ENCODE results near the gene CFAP52. TPM values are rescaled to one million over a fixed set of nuclear protein-coding genes. Genes with fewer than 3 reads are reported as not detected.

The CFAP52 gene
- total and polyA plus RNA-seq, 4 donors = 0.33 TPM; not detected in 3

DNA sequence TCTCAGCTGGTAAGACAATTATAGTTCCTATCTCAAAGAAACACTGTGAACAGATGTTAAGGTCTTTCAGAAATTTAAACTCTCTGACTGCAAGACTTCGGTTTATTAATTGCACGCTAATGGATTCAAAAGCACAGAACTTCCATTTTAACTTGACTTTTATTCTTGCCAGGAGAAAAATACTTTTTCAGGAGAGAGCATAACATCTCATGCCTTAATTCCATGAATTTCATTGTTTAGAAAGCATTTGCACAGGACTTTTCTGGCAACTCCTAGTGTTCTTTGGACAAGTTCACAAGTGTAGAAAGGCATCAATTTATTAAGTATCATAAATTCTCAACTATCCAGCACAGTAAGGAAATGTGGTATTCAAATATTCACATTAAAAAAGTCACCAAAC is 23.3 kb upstream of the CFAP52 start:
- 98% methylated on average over 2 of the region's 2 CpGs for WGBS
- no peaks in the 10 kb centered on the region for H3K27me3 ChIP-seq (ENCODE audit: control insufficient read depth in 4 of 4, insufficient read depth in 4 of 4, low read length in 3 of 4)
- H3K27ac ChIP-seq (ENCODE audit: low read depth in 1 of 2, low read length in 2 of 2) = no peak overlapping the region
- no peaks in the 10 kb centered on the region for H3K9me3 ChIP-seq (ENCODE audit: control insufficient read depth in 4 of 4, low read length in 3 of 4)
- no peak overlapping the region for H3K9ac ChIP-seq (ENCODE audit: low read depth in 1 of 2, low read length in 2 of 2)
- peaks cover 0 to 3% (median 3%) of the 10 kb centered on the region in 4 donors for H3K36me3 ChIP-seq (ENCODE audit: control insufficient read depth in 4 of 4, insufficient read depth in 3 of 4, low read depth in 1 of 4, low read length in 3 of 4)
- TF ChIP-seq NR2F2 (IDR thresholded peaks at IDR 0.05) (no peak), TAF1 (conservative IDR thresholded peaks at IDR 0.05) (no peak), SP1 (IDR thresholded peaks at IDR 0.05) (no peak), EGR1 (IDR thresholded peaks at IDR 0.05; ENCODE audit: low read depth in 2 of 2) (no peak), MAX (IDR thresholded peaks at IDR 0.05) (no peak), RXRA (IDR thresholded peaks at IDR 0.05) (no peak), HNF4G (IDR thresholded peaks at IDR 0.05) (no peak), FOXA1 (IDR thresholded peaks at IDR 0.05) (no peak), YY1 (IDR thresholded peaks at IDR 0.05) (no peak), JUND (IDR thresholded peaks at IDR 0.05) (no peak)
- TF ChIP-seq, protein P1, sequence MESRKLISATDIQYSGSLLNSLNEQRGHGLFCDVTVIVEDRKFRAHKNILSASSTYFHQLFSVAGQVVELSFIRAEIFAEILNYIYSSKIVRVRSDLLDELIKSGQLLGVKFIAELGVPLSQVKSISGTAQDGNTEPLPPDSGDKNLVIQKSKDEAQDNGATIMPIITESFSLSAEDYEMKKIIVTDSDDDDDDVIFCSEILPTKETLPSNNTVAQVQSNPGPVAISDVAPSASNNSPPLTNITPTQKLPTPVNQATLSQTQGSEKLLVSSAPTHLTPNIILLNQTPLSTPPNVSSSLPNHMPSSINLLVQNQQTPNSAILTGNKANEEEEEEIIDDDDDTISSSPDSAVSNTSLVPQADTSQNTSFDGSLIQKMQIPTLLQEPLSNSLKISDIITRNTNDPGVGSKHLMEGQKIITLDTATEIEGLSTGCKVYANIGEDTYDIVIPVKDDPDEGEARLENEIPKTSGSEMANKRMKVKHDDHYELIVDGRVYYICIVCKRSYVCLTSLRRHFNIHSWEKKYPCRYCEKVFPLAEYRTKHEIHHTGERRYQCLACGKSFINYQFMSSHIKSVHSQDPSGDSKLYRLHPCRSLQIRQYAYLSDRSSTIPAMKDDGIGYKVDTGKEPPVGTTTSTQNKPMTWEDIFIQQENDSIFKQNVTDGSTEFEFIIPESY (IDR thresholded peaks at IDR 0.05) = no peak
- TF ChIP-seq, protein P2, sequence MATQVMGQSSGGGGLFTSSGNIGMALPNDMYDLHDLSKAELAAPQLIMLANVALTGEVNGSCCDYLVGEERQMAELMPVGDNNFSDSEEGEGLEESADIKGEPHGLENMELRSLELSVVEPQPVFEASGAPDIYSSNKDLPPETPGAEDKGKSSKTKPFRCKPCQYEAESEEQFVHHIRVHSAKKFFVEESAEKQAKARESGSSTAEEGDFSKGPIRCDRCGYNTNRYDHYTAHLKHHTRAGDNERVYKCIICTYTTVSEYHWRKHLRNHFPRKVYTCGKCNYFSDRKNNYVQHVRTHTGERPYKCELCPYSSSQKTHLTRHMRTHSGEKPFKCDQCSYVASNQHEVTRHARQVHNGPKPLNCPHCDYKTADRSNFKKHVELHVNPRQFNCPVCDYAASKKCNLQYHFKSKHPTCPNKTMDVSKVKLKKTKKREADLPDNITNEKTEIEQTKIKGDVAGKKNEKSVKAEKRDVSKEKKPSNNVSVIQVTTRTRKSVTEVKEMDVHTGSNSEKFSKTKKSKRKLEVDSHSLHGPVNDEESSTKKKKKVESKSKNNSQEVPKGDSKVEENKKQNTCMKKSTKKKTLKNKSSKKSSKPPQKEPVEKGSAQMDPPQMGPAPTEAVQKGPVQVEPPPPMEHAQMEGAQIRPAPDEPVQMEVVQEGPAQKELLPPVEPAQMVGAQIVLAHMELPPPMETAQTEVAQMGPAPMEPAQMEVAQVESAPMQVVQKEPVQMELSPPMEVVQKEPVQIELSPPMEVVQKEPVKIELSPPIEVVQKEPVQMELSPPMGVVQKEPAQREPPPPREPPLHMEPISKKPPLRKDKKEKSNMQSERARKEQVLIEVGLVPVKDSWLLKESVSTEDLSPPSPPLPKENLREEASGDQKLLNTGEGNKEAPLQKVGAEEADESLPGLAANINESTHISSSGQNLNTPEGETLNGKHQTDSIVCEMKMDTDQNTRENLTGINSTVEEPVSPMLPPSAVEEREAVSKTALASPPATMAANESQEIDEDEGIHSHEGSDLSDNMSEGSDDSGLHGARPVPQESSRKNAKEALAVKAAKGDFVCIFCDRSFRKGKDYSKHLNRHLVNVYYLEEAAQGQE (IDR thresholded peaks at IDR 0.05) = no peak
- no peaks in the 10 kb centered on the region for H3K4me1 ChIP-seq (ENCODE audit: control insufficient read depth in 4 of 4, insufficient read depth in 4 of 4, low read length in 3 of 4)
- H3K4me3 ChIP-seq (ENCODE audit: low read depth in 1 of 3, low read length in 3 of 3) = no peak overlapping the region
- DNase-seq (ENCODE audit: low spot score) = no peak

GRCh38 chr17:9553596-9553995 is 22.8 kb upstream of the CFAP52 start:
- Histone ChIP-seq H3K9me3 (ENCODE audit: control insufficient read depth in 4 of 4, low read length in 3 of 4) (no peaks in the 10 kb centered on the region), H3K27me3 (ENCODE audit: control insufficient read depth in 4 of 4, insufficient read depth in 4 of 4, low read length in 3 of 4) (no peaks in the 10 kb centered on the region), H3K36me3 (ENCODE audit: control insufficient read depth in 4 of 4, insufficient read depth in 3 of 4, low read depth in 1 of 4, low read length in 3 of 4) (peaks cover 0 to 3% (median 3%) of the 10 kb centered on the region in 4 donors), H3K4me1 (ENCODE audit: control insufficient read depth in 4 of 4, insufficient read depth in 4 of 4, low read length in 3 of 4) (no peaks in the 10 kb centered on the region), H3K9ac (ENCODE audit: low read depth in 1 of 2, low read length in 2 of 2) (no peak overlapping the region), H3K4me3 (ENCODE audit: low read depth in 1 of 3, low read length in 3 of 3) (no peak overlapping the region), H3K27ac (ENCODE audit: low read depth in 1 of 2, low read length in 2 of 2) (no peak overlapping the region)
- TF ChIP-seq YY1 (IDR thresholded peaks at IDR 0.05) (no peak), HNF4G (IDR thresholded peaks at IDR 0.05) (no peak), GABPA (IDR thresholded peaks at IDR 0.05 in 1 of 2, conservative IDR thresholded peaks at IDR 0.05 in 1 of 2) (no peak), RAD21 (IDR thresholded peaks at IDR 0.05) (no peak), MAX (IDR thresholded peaks at IDR 0.05) (no peak)
- TF ChIP-seq, protein P1 (IDR thresholded peaks at IDR 0.05) = no peak
- TF ChIP-seq, protein P3, sequence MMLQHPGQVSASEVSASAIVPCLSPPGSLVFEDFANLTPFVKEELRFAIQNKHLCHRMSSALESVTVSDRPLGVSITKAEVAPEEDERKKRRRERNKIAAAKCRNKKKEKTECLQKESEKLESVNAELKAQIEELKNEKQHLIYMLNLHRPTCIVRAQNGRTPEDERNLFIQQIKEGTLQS (IDR thresholded peaks at IDR 0.05) = no peak
- DNase-seq (ENCODE audit: low spot score) = no peak
- 93% methylated on average over 4 of the region's 4 CpGs for WGBS
